Neutrophil (primary cell): ENCODE results near the gene GDPGP1.

ENCODE experiments used
- H3K27ac ChIP-seq: fragments of 200-600 bp; sonication (generic); 2 replicates; pipeline ENCODE4 v1.5.1; 2016; ENCODE audit warnings: mild to moderate bottlenecking, moderate library complexity
- H3K27me3 ChIP-seq: fragments of 200-600 bp; sonication (generic); 2 replicates; pipeline ENCODE4 v1.6.0; 2016; ENCODE audit warnings: mild to moderate bottlenecking
- H3K36me3 ChIP-seq: fragments of 200-600 bp; sonication (generic); 2 replicates; pipeline ENCODE4 v1.5.1; 2017
- H3K4me1 ChIP-seq, 2 experiments: fragments of 200-600 bp in 1 of 2; sonication (generic) in 1 of 2; 1 replicate in 1 of 2; 2 replicates in 1 of 2; pipeline versions ENCODE4 v1.5.1 to v1.6.1; 2013 to 2016; ENCODE audit warnings: low read depth in 1 of 2, low read length in 1 of 2, mild to moderate bottlenecking in 1 of 2, moderate library complexity in 1 of 2; ENCODE audit not compliant: control insufficient read depth in 1 of 2, insufficient read depth in 1 of 2
- H3K4me3 ChIP-seq, 2 experiments: fragments of 200-600 bp in 1 of 2; sonication (generic) in 1 of 2; 1 replicate in 1 of 2; 2 replicates in 1 of 2; pipeline ENCODE4 v1.5.1; 2013 to 2016; ENCODE audit warnings: low read depth in 1 of 2, low read length in 1 of 2, mild to moderate bottlenecking in 1 of 2, moderate library complexity in 1 of 2
- H3K9me3 ChIP-seq: fragments of 200-600 bp; sonication (generic); 2 replicates; pipeline ENCODE4 v1.5.1; 2016
- TF ChIP-seq, protein P1 (sequence below): fragments of 200-600 bp; sonication (generic); IDR thresholded peaks from 2 replicates; pipeline ENCODE4 v1.5.1; 2016; ENCODE audit warnings: antibody characterized with exemption

The GDPGP1 gene

DNA sequence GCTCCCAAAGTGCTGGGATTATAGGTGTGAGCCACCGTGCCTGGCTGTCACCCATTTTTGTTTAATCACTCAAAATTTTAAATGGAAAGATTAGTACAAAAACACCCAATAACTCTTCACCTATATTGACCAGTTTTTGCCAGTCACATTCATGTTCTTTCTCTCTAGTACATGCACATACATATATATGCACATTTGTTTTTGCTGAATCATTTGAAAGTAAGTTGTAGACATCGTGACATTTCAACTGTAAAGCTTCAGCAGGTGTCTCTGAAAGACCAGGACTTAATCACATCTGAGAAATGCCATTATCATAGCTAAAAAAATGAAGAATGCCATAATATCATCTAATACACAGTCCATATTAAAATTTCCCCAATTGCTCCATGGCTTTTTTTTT, 39.4 kb upstream of the GDPGP1 start:
- Histone ChIP-seq H3K4me3 (no peak overlapping the region), H3K27ac (no peak overlapping the region), H3K36me3 (peaks cover 39% of the 10 kb centered on the region), H3K9me3 (no peaks in the 10 kb centered on the region), H3K27me3 (no peaks in the 10 kb centered on the region), H3K4me1 (peaks cover 63 to 67% of the 10 kb centered on the region in 2 experiments)
- TF ChIP-seq, protein P1, sequence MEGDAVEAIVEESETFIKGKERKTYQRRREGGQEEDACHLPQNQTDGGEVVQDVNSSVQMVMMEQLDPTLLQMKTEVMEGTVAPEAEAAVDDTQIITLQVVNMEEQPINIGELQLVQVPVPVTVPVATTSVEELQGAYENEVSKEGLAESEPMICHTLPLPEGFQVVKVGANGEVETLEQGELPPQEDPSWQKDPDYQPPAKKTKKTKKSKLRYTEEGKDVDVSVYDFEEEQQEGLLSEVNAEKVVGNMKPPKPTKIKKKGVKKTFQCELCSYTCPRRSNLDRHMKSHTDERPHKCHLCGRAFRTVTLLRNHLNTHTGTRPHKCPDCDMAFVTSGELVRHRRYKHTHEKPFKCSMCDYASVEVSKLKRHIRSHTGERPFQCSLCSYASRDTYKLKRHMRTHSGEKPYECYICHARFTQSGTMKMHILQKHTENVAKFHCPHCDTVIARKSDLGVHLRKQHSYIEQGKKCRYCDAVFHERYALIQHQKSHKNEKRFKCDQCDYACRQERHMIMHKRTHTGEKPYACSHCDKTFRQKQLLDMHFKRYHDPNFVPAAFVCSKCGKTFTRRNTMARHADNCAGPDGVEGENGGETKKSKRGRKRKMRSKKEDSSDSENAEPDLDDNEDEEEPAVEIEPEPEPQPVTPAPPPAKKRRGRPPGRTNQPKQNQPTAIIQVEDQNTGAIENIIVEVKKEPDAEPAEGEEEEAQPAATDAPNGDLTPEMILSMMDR = no peak

DNA sequence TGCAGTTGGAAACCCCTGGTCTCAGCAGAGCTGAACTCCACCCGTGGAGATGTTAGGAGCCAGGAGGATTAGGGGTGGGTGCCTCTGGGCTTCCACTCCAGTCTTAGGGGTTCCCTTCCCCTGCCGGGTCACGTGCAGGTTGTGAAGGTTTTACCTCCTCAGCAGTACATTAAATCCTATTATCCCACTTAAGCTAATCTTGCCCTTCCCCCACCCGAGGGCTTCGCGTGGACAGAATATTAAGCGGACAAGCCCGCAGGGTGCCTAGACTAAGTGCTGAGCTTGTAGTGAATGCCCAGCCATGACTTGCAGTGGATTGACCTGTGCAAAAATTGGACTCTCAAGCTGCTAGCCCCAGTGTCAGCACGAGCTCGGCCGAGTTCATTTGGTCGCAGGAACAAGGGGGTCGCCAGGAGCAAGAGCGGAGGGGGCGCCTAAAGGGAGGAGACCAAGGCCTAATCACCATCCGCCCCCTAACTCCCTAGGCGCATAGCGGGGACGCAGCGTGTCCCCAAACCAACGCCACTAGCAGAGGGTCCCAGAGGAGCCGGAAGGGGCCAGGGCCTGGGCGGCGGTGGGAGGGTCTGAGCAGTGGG, 33.4 kb upstream of the GDPGP1 start:
- peaks cover 68 to 74% of the 10 kb centered on the region in 2 experiments for H3K4me1 ChIP-seq
- TF ChIP-seq, protein P1 = no peak
- H3K9me3 ChIP-seq = no peaks in the 10 kb centered on the region
- H3K36me3 ChIP-seq = peaks cover 40% of the 10 kb centered on the region
- peak overlapping the region; percentile 82 for H3K27ac ChIP-seq
- H3K27me3 ChIP-seq = peaks cover 7% of the 10 kb centered on the region
- H3K4me3 ChIP-seq = peak overlapping the region; percentile 72

DNA sequence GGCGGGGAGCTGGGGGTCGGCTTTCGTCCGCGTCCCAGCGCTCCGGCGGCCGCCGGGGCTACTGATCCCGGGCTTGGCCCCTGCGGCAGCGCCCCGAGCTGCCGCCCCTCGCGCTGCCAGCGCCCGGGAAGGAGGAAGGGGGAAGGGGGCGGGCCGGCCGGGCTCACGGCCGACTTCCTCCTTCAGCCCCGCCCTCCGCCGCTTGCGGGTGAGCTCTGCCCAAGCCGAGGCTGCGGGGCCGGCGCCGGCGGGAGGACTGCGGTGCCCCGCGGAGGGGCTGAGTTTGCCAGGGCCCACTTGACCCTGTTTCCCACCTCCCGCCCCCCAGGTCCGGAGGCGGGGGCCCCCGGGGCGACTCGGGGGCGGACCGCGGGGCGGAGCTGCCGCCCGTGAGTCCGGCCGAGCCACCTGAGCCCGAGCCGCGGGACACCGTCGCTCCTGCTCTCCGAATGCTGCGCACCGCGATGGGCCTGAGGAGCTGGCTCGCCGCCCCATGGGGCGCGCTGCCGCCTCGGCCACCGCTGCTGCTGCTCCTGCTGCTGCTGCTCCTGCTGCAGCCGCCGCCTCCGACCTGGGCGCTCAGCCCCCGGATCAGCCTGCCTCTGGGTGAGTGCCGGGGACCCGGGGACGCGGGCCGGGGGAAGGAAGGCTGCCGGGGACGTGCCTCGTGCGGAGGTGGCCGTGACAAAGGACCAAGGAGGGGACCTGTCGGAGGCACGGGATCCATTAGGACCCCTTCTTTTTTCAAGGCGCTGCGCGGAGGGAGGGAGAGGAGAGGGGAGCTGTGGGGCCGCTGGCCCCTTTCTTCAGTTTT, 32.7 kb upstream of the GDPGP1 start, which contains the start of gene SEMA4B:
Gene SEMA4B, plus strand, starts transcription at position 201 of the 814 bp plus-strand sequence. Its CDS starts 249 bp downstream, at position 450.
- Histone ChIP-seq H3K4me3 (peak within 1 kb of the TSS; percentile 72), H3K4me1 (peaks cover 70 to 78% of the 10 kb centered on the region in 2 experiments), H3K36me3 (peaks cover 47% of the 10 kb centered on the region), H3K9me3 (no peaks in the 10 kb centered on the region), H3K27me3 (peaks cover 7% of the 10 kb centered on the region), H3K27ac (peak within 1 kb of the TSS; percentile 82)
- TF ChIP-seq, protein P1 = peak; percentile 36

DNA sequence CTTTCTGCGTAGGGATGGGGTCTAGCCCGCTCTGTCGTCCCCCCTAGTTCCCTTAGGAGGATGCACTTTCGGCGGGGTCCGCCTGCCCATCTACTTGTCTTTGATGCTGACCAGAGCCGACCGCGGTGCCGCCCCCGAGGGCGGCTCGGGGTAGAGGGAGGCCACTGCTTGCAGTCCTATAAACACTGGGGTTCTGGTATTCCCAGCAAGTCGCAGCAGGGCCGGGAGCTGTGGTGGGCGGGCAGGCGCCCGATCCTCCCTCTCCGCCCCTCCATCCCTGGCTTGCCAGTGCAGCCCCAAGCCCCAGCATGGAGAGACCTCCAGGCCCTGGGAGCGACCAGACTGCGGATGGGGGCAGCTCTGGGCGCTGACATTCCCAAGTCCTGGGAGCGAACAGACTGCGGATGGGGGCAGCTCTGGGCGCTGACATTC, 32.0 kb upstream of the GDPGP1 start:
- H3K4me3 ChIP-seq = peak overlapping the region; percentile 72
- peaks cover 77 to 82% of the 10 kb centered on the region in 2 experiments for H3K4me1 ChIP-seq
- H3K9me3 ChIP-seq = no peaks in the 10 kb centered on the region
- H3K36me3 ChIP-seq = peaks cover 54% of the 10 kb centered on the region
- H3K27me3 ChIP-seq = peaks cover 7% of the 10 kb centered on the region
- peak overlapping the region; percentile 82 for H3K27ac ChIP-seq
- TF ChIP-seq, protein P1 = no peak

DNA sequence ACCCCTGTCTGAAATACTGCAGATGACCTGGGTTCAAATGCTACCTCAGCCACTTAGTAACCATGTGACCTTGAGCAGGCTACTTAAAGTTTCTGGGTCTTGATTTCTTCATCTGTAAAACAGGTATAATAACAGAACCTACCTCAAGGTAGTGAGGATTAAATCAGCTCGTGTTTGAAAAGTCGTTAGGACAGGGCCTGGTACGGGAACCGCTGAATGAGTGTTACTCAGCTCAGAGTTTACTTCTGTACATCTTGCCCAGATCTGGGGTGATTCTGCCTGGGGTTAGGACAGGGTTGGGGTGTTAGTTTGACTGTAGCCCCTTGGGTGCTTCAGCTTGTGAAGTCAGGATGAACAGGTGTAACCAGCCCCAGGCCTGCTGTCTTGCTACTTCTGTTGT, 31.1 kb upstream of the GDPGP1 start:
- TF ChIP-seq, protein P1 = no peak
- Histone ChIP-seq H3K36me3 (peaks cover 63% of the 10 kb centered on the region), H3K4me3 (no peak overlapping the region), H3K4me1 (peaks cover 83 to 90% of the 10 kb centered on the region in 2 experiments), H3K27ac (no peak overlapping the region), H3K9me3 (no peaks in the 10 kb centered on the region), H3K27me3 (peaks cover 7% of the 10 kb centered on the region)
